Bladder microvascular endothelial cell (primary cell): ENCODE results near the gene FAHD2A. TPM values are rescaled to one million over a fixed set of nuclear protein-coding genes. Genes with fewer than 3 reads are reported as not detected.

Source experiments
- total RNA-seq: library from RNA; depleted of rRNA; stranded (reverse); fragments of >200 nt; gene quantifications from 2 replicates; pipeline ENCODE4 v1.2.3, GENCODE V29; 2014

The FAHD2A gene
- 22.5 and 29.6 TPM in 2 replicates for total RNA-seq

GRCh38 chr2:95402370-95403203 is at the start of gene FAHD2A:
Gene FAHD2A, plus strand, starts transcription at chr2:95402708. Its CDS starts 2,851 bp downstream, at chr2:95405559.

Other genes starting within 250 kb of the FAHD2A start
- gene ZNF514, start 242.9 kb upstream of the FAHD2A start, total RNA-seq = 6.3 and 11.2 TPM in 2 replicates
- gene ZNF2, start 236.9 kb upstream of the FAHD2A start, total RNA-seq = 6.0 and 9.5 TPM in 2 replicates
- 3.6 and 7.7 TPM in 2 replicates for gene ZNF892, start 195.2 kb upstream of the FAHD2A start, total RNA-seq
- 0.44 TPM in 1 of 2 replicates, not detected in the other for gene PROM2, start 128.3 kb upstream of the FAHD2A start, total RNA-seq
- under 0.01 and 0.06 TPM in 2 replicates for gene KCNIP3, start 105.4 kb upstream of the FAHD2A start, total RNA-seq
- 0.16 TPM in 1 of 2 replicates, not detected in the other for gene TRIM43B, start 82.0 kb downstream of the FAHD2A start, total RNA-seq
- gene TRIM43, start 189.3 kb downstream of the FAHD2A start, total RNA-seq = not detected in 2 replicates